ENCODE data around the gene DDX31. TPM values are rescaled to one million over a fixed set of nuclear protein-coding genes. Genes with fewer than 3 reads are reported as not detected.

The DDX31 gene
- total RNA-seq, 2 experiments from 2014 or later, result 20.9 to 22.8 TPM

DNA sequence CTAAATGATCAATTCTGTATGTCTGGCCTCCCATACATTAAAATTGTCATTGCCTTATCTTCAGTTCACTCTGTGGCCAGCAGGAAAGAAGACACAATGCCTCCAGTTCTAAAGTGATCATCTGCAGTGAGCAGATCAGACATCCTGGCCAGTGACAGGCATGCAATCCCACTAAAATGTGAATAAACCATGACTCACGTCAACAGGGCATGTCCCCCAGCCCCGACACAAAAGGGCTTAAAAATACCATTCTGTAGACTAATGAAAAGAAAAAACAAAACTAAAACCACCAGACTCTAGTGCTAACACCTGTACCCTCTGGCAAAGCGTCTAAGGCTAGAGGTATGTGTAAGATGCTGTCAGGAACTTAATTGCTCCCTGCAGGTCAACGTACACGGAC, 38.5 kb downstream of the DDX31 start:
- Mint-ChIP-seq H3K4me3 (no peak overlapping the region), H3K36me3 (ENCODE audit: low read depth) (peaks cover 49% of the 10 kb centered on the region), H3K27ac (no peak overlapping the region), H3K27me3 (no peaks in the 10 kb centered on the region), H3K9me3 (no peaks in the 10 kb centered on the region), H3K4me1 (ENCODE audit: low read depth) (no peaks in the 10 kb centered on the region)
- ATAC-seq, result no peak
- TF ChIP-seq, protein P1, sequence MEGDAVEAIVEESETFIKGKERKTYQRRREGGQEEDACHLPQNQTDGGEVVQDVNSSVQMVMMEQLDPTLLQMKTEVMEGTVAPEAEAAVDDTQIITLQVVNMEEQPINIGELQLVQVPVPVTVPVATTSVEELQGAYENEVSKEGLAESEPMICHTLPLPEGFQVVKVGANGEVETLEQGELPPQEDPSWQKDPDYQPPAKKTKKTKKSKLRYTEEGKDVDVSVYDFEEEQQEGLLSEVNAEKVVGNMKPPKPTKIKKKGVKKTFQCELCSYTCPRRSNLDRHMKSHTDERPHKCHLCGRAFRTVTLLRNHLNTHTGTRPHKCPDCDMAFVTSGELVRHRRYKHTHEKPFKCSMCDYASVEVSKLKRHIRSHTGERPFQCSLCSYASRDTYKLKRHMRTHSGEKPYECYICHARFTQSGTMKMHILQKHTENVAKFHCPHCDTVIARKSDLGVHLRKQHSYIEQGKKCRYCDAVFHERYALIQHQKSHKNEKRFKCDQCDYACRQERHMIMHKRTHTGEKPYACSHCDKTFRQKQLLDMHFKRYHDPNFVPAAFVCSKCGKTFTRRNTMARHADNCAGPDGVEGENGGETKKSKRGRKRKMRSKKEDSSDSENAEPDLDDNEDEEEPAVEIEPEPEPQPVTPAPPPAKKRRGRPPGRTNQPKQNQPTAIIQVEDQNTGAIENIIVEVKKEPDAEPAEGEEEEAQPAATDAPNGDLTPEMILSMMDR (IDR thresholded peaks at IDR 0.05), result no peak
- no peak for DNase-seq
- intact Hi-C loops (cut with micrococcal nuclease), result no loop called here
- ChIA-PET CTCF (no interaction called here), POLR2A (interaction anchor here (1.5 kb wide), 1 partner anchor 9 kb away, joined by 3 read pairs; no protein-coding TSS in a partner anchor)

DNA sequence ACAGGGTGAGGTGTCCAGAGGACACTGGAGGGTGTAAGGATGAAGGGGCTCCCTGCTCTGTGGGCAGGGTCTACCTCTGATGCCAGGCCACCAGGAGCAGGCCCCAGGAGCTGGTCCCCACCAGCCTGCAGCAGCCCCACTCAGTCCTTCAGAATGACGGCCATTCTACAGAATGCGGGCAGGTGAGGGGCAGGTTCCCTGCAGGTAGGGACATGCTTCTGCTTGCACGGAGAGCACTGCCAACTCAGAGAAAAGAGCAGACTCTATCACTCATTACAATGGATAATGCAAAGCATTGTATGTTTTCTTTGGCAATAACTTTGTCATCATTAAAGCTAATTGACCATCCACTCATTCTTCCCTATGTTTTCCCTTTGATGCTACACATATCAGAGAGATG, 39.0 kb downstream of the DDX31 start:
- ChIA-PET POLR2A (no interaction called here), CTCF (no interaction called here)
- TF ChIP-seq, protein P1 (IDR thresholded peaks at IDR 0.05), result no peak
- peaks cover 50% of the 10 kb centered on the region for H3K36me3 Mint-ChIP-seq (ENCODE audit: low read depth)
- intact Hi-C loops (cut with micrococcal nuclease), result no loop called here
- DNase-seq, result no peak
- no peak overlapping the region for H3K4me3 Mint-ChIP-seq
- no peaks in the 10 kb centered on the region for H3K4me1 Mint-ChIP-seq (ENCODE audit: low read depth)
- H3K27ac Mint-ChIP-seq, result no peak overlapping the region
- H3K27me3 Mint-ChIP-seq, result no peaks in the 10 kb centered on the region
- no peaks in the 10 kb centered on the region for H3K9me3 Mint-ChIP-seq
- ATAC-seq, result no peak

DNA sequence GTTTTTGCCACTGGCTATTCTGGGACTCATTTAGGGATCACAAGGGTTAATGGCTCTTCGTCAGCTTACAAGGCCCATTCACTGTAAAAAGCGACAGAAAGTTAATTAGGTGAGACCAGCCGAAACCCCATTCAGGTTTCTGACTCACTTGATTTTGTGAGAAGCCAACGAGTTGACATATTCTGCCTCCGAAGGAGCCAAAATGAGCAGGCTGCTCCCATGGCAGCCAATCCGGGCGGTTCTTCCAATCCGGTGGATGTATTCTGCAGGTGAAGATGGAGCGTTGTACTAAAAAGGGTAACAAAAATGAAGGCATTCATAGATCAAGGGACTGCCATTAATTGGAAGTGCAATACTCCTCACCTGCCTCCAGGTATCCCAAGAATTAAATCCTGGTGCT, 39.7 kb downstream of the DDX31 start:
- intact Hi-C loops (cut with micrococcal nuclease), result no loop called here
- no peak overlapping the region for H3K4me3 Mint-ChIP-seq
- ATAC-seq (no peak), DNase-seq (no peak)
- no peaks in the 10 kb centered on the region for H3K4me1 Mint-ChIP-seq (ENCODE audit: low read depth)
- H3K9me3 Mint-ChIP-seq, result no peaks in the 10 kb centered on the region
- H3K27ac Mint-ChIP-seq, result no peak overlapping the region
- TF ChIP-seq, protein P1 (IDR thresholded peaks at IDR 0.05), result no peak
- no peaks in the 10 kb centered on the region for H3K27me3 Mint-ChIP-seq
- POLR2A ChIA-PET, result no interaction called here
- CTCF ChIA-PET, result interaction anchor here (0.6 kb wide), 1 partner anchor 21 kb away, joined by 4 read pairs; no protein-coding TSS in a partner anchor
- peaks cover 57% of the 10 kb centered on the region for H3K36me3 Mint-ChIP-seq (ENCODE audit: low read depth)

DNA sequence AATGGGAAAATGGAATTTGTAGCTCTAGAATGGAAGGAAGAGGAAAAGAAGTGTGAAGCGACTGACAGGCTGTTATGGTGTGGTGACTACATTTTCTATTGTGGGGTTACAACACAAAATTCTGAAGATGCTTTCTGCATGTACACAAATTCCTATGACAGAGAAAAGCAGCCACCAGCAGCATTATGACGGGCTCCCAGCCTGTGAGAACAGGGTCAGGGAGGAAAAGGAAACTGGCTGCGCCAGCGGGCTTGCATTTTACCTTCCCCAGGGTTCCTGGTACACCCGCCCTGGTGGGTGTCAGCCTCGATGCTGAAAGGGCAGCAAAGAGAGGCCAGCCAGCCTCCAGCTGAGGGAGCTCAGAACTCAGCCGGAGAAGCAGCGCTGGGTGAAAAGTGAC, 41.0 kb downstream of the DDX31 start:
- intact Hi-C loops (cut with micrococcal nuclease), result no loop called here
- Mint-ChIP-seq H3K4me1 (ENCODE audit: low read depth) (no peaks in the 10 kb centered on the region), H3K27me3 (no peaks in the 10 kb centered on the region), H3K36me3 (ENCODE audit: low read depth) (peaks cover 55% of the 10 kb centered on the region), H3K27ac (no peak overlapping the region), H3K9me3 (no peaks in the 10 kb centered on the region), H3K4me3 (no peak overlapping the region)
- no peak for DNase-seq
- no peak for ATAC-seq
- ChIA-PET CTCF (no interaction called here), POLR2A (no interaction called here)
- TF ChIP-seq, protein P1 (IDR thresholded peaks at IDR 0.05), result no peak

DNA sequence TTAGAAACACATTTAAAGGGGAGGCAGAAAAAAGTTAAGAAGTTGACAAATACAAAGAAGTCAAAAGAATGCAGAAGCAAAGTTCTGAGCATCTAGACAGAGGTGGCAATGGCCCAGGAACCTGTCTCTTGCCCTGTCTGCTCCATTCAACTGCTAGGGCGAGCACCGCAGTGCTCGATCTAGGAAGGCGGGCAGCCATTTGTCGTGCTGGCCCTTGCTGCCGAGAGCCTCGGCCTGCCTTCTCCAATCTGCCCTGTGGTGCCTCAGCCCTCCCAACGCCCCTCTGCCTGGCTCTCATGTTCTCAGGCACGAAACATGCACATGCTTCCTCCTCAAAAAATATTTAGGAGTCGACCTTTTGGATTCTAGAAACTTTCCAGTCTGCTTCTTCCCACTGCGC, 42.2 kb downstream of the DDX31 start:
- no peak for DNase-seq
- ChIA-PET POLR2A (no interaction called here), CTCF (no interaction called here)
- no peaks in the 10 kb centered on the region for H3K27me3 Mint-ChIP-seq
- no peak overlapping the region for H3K4me3 Mint-ChIP-seq
- no peak for ATAC-seq
- no peaks in the 10 kb centered on the region for H3K4me1 Mint-ChIP-seq (ENCODE audit: low read depth)
- peaks cover 56% of the 10 kb centered on the region for H3K36me3 Mint-ChIP-seq (ENCODE audit: low read depth)
- TF ChIP-seq, protein P1 (IDR thresholded peaks at IDR 0.05), result no peak
- intact Hi-C loops (cut with micrococcal nuclease), result no loop called here
- H3K27ac Mint-ChIP-seq, result no peak overlapping the region
- H3K9me3 Mint-ChIP-seq, result no peaks in the 10 kb centered on the region

Data from activated CD8-positive, alpha-beta T cell treated with anti-CD3 and anti-CD28 coated beads for 36 hours (primary cell).